GM21737 (cell line): Measurements from ENCODE around the gene ZBTB32.

Source experiments
- ATAC-seq: cut with Tn5 transposase; IDR thresholded peaks from one replicate; pipeline ENCODE4 v1.9.1; 2021; ENCODE audit warnings: mild to moderate bottlenecking, moderate library complexity; ENCODE audit not compliant: unreplicated experiment

The ZBTB32 gene

DNA sequence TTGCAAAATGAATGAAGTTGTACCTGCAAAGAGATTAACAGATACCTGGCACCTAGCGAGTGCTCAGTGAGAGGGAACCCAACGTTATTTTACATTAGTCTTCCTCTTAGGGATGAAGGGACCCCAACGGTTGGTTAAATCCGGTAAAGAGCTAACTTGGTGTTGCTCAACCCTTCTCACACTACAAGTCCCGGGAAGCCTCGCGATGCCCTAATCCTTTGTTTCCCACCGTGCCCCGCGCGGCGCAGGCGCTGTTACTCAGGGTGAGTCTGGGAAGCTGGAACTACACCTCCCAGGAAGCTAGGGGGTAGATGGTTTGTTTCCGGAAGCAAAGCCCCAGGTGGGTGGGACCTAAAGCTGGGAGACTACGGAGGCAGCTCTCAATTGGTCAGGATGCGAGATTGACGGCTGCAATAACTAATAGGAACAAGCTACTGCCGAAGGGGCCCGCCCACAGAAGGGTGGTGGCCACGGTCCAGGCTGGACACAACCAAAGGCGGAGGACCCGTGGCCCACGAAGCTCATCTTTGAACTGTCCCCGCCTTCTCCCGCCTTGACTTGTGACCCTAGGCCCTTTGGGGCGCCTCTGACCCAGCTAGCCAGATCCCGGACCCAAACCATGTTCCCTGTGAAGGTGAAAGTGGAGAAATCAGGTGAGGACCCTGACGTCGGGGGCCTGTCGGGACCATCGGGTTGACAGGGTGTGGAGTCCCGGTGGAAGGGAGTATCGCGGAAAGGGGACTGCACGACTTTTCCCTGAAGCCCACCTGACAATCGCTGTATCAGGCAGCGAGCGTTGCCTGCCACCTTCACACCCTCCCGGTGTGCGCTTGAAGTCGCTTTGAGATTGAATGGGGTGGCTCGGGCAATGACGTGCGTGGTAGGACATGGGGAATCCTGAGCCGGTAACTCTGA, 44.0 kb downstream of the ZBTB32 start, which contains the start of gene LIN37:
LIN37 (plus strand) TSS at position 471 of the 915 bp plus-strand sequence; CDS start at position 620, 149 bp downstream.
- peak; percentile 72 for ATAC-seq

DNA sequence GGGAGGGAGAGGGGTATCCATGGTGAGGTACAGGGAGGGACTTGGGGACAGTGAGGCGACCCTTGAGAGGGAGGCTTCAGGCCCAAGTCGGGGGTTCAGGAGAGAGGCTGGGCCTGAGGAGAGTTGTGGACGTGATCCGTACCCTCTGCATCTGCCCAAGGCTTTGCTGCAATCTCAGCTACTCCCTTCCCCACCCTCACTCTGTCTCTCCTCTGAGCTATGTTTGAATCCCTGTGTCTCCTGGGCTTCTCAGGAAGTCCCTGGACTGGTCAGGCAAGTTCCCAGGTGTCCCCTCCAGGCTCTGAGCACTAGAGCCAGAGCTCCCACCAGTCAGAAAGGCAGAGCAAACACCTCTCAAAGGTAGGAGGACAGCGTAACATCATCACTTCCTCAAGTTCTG, 45.8 kb downstream of the ZBTB32 start:
- no peak for ATAC-seq

DNA sequence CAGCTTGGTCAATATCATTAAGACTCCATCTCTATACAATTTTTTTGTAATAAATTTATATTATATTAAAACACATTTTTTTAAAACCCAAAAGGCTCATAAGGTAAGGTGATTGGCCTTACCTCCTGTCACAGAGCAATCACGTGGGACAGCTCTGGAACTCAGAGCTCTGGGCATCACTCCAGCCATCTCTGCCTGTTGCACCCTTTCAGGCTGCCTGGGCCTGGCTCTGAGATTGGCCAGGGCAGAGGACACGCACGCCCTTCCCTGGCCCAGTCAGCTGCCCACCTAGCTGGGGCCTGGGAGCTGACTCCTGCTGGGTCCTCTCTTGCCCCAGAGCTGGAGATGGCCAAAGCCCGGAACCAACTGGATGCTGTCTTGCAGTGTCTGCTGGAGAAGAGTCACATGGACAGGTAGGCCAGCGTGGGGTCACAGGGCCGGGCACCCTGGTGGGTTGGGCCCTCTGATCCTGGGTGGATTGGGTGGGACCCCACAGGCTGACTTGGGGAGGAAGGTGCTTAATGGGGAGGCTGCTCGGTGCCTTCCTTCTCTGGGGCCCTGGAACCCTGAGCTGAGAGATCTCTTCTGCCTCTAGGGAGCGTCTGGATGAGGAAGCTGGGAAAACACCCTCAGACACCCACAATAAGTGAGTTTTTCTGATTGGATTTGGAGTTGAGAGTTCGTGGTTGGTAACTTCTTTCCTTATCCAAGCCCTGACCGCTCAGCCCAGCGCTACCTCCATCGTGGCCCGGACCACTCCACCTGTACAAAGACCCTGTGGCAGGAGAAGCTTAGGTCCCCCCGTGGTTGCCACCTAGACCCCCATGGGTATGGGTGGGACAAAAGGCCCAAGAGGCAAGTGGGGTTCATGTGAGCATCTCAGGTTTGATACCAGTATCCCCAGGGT, 47.7 kb downstream of the ZBTB32 start:
- ATAC-seq: no peak

DNA sequence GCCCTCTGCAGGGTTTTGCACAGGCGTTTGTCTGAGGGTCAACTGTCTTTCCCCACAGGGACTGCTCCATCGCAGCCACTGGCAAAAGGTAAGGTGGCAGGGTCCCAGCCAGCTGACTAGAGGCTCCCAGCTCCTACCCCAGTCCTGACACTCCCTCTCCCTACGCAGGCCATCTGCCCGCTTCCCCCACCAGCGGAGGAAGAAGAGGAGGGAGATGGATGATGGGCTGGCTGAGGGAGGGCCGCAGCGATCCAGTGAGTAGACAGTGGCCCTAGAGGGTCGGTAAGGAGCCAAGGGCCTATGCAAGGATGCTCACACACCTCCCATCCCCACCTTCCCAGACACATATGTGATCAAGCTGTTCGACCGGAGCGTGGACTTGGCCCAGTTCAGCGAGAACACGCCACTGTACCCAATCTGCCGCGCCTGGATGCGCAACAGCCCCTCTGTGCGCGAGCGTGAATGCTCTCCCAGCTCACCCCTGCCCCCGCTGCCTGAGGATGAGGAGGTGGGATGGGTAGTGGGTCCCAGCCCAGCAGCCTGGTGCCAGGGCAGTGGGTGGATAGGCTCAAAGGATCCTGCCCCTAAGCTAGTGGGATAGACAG, 48.5 kb downstream of the ZBTB32 start:
- ATAC-seq: no peak

DNA sequence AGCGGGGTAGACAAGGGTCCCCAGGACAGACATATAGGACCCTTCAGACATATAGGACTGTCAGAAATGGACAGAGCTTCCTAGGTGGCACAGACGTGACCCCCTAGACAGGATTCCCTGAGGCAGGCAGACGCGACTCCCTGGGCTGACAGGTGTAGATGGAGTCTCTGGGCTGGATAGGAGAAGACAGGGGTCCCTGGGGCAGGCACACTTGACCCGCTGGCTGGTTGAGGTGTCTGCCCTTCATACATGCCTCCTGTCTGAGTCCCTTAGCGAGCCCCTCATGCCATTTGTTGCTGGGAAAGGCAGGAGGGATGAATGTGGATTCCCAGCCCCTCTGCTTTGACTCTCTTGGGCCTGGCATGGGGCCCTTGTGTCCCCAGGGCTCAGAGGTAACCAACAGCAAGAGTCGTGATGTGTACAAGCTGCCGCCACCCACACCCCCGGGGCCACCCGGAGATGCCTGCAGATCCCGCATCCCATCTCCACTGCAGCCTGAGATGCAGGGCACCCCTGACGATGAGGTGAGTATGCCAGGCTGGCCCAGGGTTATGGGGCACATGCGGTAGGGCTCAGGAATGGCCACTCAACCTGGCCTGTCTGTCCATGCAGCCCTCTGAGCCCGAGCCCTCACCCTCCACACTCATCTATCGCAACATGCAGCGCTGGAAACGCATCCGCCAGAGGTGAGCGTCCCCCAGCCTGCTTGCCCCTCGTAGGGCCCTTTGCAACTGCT, 49.4 kb downstream of the ZBTB32 start:
- no peak for ATAC-seq

DNA sequence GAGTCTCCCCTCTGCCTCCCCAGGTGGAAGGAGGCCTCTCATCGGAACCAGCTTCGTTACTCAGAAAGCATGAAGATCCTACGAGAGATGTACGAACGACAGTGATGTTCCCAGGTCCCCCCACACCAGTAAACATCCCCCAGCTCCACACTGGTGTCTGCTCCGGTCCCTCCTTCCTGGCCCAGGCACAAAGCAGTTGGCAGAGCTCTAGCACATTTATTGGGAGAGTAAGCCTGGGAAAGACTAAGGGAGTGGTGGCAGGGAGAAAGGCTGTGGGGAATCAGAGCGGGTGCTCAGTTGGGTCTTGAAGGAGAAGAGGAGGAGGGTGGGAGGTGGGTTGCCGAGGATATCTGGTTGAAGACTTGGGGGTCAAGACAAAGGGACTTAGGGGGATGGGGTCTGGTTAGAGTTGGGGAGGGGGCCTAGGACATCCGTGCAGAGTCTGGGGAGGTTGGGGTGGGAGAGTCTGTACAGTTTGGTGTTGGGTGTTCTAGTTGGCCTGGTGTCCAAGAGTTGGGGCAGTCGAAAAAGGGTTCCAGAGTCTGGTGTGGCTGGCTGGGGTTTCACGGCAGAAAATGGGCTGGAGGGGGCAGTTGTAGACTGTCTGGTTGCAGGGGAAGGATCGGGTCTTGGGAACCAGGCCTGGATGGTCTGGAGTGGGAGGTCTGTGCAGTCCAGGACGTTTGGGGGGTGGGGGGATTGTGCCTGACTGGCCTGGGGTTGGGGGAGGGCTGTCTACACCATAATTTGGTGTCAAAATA, 50.2 kb downstream of the ZBTB32 start:
- no peak for ATAC-seq

DNA sequence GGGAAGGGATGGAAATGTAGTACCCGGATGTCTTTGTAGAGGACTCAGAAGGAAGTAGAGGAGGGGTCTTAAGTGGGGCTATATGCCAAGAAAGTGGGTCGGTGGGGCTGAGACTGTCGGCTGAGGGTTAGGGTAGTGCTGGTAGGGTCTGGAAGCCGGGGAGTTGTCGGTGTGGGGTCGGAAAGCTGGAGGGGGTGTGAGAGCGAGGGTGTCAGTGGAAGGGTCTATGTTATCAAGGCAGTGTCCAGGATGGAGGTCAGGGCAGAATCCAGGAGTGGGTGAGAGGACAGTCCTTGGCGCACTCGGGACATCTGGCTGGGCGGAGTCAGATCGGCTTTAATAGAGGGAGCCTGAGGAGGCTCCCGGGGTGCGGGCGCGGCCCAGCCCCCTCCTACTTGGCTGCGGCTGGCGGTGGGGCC, 50.8 kb downstream of the ZBTB32 start:
- ATAC-seq: no peak

DNA sequence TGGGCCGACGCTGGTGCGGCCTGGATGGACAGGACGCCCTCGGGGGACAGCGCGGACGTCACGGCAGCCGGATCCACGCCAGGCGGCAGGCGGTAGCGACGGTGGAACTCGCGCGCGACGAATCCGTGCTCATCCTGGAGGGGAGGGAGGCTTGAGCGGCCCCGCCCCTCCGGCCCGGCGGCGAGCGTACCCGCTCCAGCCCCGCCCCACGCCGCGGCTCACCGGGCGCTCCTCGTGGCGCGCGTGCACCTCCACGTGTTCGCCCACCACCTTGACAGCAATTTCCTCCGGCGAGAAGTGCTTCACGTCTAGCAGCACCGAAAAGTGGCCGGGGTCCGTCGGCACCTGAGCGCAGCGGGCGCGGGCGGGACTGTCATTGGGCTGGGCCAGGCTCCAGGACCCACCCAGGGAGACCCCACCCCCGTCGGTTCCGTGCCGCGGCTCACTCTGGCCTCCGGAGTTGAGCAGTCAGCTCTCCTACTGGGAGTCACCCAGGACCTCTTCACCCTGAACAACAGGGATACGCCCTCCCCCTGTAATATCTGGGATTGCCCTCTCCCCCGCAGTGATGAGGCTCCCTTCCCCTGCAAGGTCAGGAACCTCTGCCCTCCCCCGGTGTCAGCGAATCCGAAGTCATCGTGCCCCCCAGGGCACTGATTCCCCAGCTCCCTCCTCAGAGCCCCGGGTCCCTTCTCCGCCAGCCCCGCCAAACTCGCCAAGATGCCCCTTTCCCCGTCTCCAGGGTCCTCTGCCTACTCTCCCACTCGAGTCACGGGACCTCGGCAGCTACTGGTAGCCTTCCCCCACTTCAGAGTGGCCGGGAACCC, 51.4 kb downstream of the ZBTB32 start:
- ATAC-seq: no peak

DNA sequence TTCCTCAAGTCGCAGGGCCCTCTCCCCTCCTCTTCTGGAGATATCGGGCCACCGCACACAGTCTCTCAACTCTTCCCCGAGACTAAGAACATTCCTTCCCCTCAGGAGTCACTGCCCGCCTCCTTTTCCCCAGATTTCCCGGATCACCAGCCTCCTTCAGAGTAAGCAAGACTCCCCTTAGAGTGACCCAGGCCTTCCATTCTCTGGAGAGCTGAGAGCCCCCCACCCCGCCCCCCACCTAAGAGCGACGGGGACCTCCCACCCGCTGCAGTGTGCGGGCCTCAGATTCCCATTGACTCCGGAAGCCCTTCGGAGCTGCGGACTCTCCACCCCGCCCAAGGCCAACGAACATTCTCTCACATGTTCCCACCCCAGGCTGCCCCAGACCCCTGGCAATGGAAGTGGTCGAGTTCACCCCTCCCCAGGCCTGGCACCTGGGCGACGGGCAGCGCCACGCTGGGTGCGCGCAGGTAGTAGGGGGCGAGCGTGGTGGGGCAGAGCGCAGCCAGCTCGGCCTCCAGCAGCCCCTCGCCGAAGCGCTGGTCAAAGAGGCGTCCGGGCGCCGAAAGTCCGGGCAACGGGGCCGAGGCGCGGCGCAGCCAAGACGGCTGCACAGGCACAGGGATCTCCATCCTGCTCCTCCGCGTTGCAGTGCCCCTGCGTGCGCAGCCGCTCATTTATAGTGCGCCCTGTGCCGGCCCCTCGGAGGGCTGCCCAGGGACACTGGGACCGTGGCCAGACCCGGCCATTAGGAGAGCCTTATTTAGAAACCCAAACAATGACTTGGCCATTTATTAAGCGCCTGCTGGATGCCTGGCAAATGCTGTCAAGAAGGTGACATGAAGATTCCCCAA, 52.2 kb downstream of the ZBTB32 start, which contains the start of gene HSPB6:
HSPB6 (minus strand) TSS at position 653 of the 854 bp plus-strand sequence; CDS start at position 632, 21 bp downstream.
- no peak for ATAC-seq

DNA sequence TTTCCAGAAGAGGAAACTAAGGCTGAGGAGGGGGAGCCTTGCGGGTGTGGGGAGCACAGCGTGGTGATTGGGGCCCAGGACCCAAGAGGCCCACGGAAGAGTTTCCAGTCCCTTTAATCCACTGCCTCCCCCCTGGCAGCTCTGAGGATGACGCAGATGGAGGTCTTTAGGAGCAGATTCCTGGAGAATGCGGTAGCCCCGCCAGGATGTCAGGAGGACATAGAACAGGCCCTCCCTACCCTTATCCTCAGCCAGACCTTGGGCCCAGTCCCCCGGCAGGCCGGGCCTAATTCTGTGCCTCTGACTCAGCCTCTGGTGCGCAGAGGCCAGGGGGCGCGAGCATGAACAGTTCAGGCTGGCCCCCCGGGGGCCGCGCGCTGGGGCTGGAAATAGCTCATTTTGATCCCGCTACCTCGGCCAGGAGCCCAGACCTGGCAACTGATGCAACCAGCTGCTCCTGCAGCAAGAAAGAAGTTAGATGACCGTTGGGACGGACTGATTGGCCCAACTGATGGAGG, 52.9 kb downstream of the ZBTB32 start:
- ATAC-seq: no peak

DNA sequence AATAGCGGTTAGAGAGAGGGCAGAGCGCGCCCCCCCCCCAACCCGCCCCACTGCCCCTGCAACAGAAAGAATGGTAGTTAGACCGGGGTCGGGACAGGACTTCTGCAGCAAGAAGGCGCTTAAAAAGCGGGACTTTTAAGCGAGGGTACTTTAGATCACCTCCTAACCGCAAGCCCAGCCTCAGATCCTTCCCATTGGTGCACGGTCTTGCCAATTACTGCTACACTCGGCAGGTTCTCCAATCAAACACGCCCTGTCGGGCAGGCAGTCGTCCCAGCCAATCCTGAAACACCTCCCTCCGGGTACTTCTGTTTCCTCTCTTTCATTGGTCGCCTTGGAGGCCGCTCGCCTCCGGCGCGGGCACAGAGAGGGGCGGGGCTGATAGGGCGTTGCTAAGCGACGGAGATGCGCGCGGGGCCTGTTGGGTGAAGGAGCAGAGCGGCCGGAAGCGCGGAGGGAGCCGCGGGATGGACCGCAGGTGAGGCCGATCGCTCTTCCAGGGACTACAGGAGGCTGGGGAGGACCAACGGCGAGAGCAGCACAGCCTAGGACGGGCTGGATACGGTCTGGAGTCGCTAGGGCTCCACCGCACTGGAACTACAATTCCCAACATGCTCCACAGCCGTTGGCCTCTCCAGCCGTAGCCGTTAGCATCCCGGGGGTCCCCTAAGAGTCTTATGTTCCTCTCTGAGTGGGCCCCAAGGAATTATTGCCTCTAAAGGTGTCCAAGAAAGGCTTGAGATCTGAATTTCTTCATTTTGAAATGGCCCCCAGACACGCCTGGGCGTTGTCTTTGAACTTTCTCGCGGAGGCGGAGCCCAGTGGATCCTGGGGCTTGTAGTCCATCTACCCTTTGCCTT, 53.6 kb downstream of the ZBTB32 start, which contains the start of gene PROSER3:
PROSER3 (plus strand) TSS at position 428 of the 860 bp plus-strand sequence; CDS start at position 468, 40 bp downstream.
- ATAC-seq: peak; percentile 94

DNA sequence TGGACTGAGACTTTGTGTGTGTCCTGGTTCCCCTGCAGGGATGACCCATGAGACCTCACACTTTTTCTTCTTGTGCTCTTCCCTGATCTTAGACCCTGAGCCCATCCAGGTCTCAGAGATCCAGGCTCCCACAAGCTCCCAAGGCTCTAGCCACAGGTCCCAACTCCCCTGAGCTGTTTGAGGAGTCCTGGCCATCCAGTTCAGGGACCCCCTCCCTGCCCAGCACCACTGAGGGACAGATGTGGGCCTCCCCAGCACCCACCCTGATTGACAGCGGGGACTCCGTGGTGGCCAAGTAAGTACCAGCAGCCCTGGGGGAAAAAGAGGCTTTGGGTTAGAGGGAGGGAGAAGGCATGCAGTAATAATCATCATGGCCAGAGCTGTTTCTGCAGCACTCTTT, 55.3 kb downstream of the ZBTB32 start:
- no peak for ATAC-seq

DNA sequence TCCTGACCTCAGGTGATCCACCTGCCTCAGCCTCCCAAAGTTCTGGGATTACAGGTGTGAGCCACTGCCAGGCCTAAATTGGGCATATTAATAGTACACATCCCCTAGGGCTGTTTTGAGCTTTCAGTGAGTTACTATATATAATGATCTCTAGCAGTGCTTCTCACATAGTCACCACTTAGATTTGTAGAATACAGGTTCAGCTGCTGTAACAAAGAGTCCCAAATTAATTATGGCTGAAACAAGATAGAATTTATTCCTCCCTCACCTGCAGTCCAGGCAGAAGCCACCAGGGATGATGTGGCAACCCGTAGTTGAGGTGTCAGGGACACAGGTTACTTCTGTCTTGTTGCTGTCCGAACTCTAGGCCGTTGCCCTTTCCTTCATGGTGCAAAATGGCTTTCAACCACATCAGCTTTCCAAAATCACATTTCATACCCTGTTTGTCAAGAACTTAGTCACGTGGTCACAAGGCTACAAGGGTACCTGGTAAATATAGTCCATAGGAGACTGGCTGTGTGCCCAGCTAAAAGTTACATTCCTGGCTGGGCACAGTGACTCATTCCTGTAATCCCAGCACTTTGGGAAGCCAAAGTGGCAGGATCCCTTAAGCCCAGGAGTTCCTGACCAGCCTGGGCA, 56.5 kb downstream of the ZBTB32 start:
- ATAC-seq: no peak

DNA sequence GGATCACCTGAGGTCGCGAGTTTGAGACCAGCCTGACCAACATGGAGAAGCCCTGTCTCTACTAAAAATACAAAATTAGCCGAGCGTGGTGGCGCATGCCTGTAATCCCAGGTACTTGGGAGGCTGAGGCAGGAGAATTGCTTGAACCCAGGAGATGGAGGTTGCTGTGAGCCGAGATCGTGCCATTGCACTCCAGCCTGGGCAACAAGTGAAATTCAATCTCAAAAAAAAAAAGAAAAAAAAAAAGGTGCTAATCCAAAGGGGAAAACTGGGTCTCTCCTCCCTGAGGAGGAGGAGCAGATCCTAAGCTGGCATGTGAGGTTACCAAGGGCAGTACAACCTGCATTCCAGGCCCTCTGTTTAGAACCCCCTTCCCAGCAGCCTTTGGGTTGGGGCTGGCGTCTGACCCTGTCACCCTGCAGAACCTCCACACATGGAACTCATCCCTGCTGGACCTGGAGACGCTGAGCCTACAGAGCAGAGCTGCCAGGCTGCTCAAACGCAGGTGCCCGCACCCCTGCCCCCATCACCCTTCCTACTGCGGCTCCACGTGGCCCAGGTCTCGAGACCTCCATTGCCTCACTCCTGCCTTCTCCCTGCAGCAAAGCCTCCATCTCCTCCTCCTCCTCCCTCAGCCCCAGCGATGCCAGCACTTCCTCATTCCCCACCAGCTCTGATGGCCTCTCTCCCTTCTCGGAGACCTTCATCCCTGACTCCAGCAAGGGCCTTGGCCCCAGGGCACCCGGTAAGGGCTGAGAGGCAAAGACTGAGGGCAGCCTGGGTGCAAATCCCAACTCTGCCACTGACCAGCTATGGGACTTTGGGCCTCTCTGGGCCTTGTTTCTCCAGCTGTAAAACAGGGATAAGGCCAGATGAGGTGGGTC, 60.3 kb downstream of the ZBTB32 start:
- ATAC-seq: no peak
